Mesenchymal stem cell (in vitro differentiated cells and primary cell): ENCODE results near the gene AHCYL2. TPM values are rescaled to one million over a fixed set of nuclear protein-coding genes. Genes with fewer than 3 reads are reported as not detected.

Experiments
- DNase-seq: peaks from one replicate; pipeline ENCODE4 v3.0.0-alpha.2; 2013
- H2AFZ ChIP-seq: one replicate; pipeline ENCODE4 v1.6.1; 2013; ENCODE audit warnings: low read depth, mild to moderate bottlenecking, control low read depth, inconsistent platforms, low read length, moderate library complexity
- H2AK5ac ChIP-seq: 2 replicates; pipeline ENCODE4 v1.6.1; 2013; ENCODE audit warnings: low read length, moderate library complexity, mild to moderate bottlenecking, inconsistent platforms; ENCODE audit not compliant: severe bottlenecking
- H2BK120ac ChIP-seq: one replicate; pipeline ENCODE4 v1.6.1; 2013; ENCODE audit warnings: low read depth, mild to moderate bottlenecking, inconsistent platforms, low read length, moderate library complexity
- H2BK12ac ChIP-seq, 2 experiments: one replicate each; pipeline ENCODE4 v1.6.1; 2013; ENCODE audit warnings: inconsistent platforms in 2 of 2, low read length in 2 of 2, mild to moderate bottlenecking in 2 of 2, moderate library complexity in 2 of 2, control low read depth in 1 of 2
- H2BK15ac ChIP-seq: one replicate; pipeline ENCODE4 v1.6.1; 2013; ENCODE audit warnings: mild to moderate bottlenecking, low read depth, inconsistent platforms; ENCODE audit not compliant: poor library complexity, severe bottlenecking
- H2BK5ac ChIP-seq: 2 replicates; pipeline ENCODE4 v1.6.1; 2013; ENCODE audit warnings: low read depth, mild to moderate bottlenecking, low read length, control low read depth, inconsistent platforms; ENCODE audit not compliant: poor library complexity, severe bottlenecking
- H3K14ac ChIP-seq, 2 experiments: one replicate each; pipeline ENCODE4 v1.6.1; 2013; ENCODE audit warnings: inconsistent platforms in 2 of 2, low read length in 2 of 2, control low read depth in 1 of 2, mild to moderate bottlenecking in 1 of 2, moderate library complexity in 1 of 2
- H3K18ac ChIP-seq, 2 experiments: one replicate each; pipeline ENCODE4 v1.6.1; 2013; ENCODE audit warnings: inconsistent platforms in 2 of 2, low read length in 2 of 2, control low read depth in 1 of 2, low read depth in 1 of 2, mild to moderate bottlenecking in 1 of 2
- H3K23ac ChIP-seq, 2 experiments: one replicate each; pipeline ENCODE4 v1.6.1; 2013; ENCODE audit warnings: inconsistent platforms in 2 of 2, low read length in 2 of 2, mild to moderate bottlenecking in 2 of 2, moderate library complexity in 2 of 2, control low read depth in 1 of 2
- H3K27ac ChIP-seq: 2 replicates; pipeline ENCODE4 v1.5.1; 2013; ENCODE audit warnings: mild to moderate bottlenecking, moderate library complexity, low read length, control low read depth, inconsistent platforms; ENCODE audit not compliant: poor library complexity, severe bottlenecking
- H3K27me3 ChIP-seq, 2 experiments: 2 replicates each; pipeline versions ENCODE4 v1.6.1 to v1.7.0; 2013; ENCODE audit warnings: low read length in 2 of 2, mild to moderate bottlenecking in 2 of 2, moderate library complexity in 2 of 2, control low read depth in 1 of 2, inconsistent platforms in 1 of 2; ENCODE audit not compliant: control insufficient read depth in 1 of 2, insufficient read depth in 1 of 2
- H3K36me3 ChIP-seq, 2 experiments: 2 replicates each; pipeline versions ENCODE4 v1.6.1 to v1.7.0; 2013; ENCODE audit warnings: low read length in 2 of 2, control low read depth in 1 of 2, inconsistent platforms in 1 of 2, low read depth in 1 of 2, mild to moderate bottlenecking in 1 of 2; ENCODE audit not compliant: insufficient read depth in 2 of 2, control insufficient read depth in 1 of 2
- H3K4ac ChIP-seq, 2 experiments: one replicate each; pipeline ENCODE4 v1.6.1; 2013; ENCODE audit warnings: inconsistent platforms in 2 of 2, low read length in 2 of 2, mild to moderate bottlenecking in 2 of 2, moderate library complexity in 2 of 2, control low read depth in 1 of 2, low read depth in 1 of 2
- H3K4me1 ChIP-seq: 2 replicates; pipeline ENCODE4 v1.6.1; 2013; ENCODE audit warnings: low read depth, low read length, control low read depth; ENCODE audit not compliant: control insufficient read depth, insufficient read depth
- H3K4me2 ChIP-seq: 2 replicates; pipeline ENCODE4 v1.6.1; 2013; ENCODE audit warnings: low read length, mild to moderate bottlenecking, inconsistent platforms; ENCODE audit not compliant: poor library complexity, severe bottlenecking
- H3K4me3 ChIP-seq, 2 experiments: 2 replicates each; pipeline versions ENCODE4 v1.5.1 to v1.7.0; 2013; ENCODE audit warnings: low read length in 2 of 2, mild to moderate bottlenecking in 2 of 2, control low read depth in 1 of 2, low read depth in 1 of 2; ENCODE audit not compliant: insufficient read depth in 1 of 2
- H3K79me1 ChIP-seq: replicated peaks from 2 replicates; pipeline ENCODE4 v1.6.1; 2013; ENCODE audit warnings: mild to moderate bottlenecking, control low read depth, low read length, inconsistent platforms; ENCODE audit not compliant: poor library complexity, severe bottlenecking
- H3K9ac ChIP-seq: 2 replicates; pipeline ENCODE4 v1.7.0; 2013; ENCODE audit warnings: mild to moderate bottlenecking, low read length, moderate library complexity
- H3K9me3 ChIP-seq: 2 replicates; pipeline ENCODE4 v1.7.0; 2013; ENCODE audit warnings: mild to moderate bottlenecking, low read length; ENCODE audit not compliant: control insufficient read depth
- H4K8ac ChIP-seq: one replicate; pipeline ENCODE4 v1.6.1; 2013; ENCODE audit warnings: inconsistent platforms, mild to moderate bottlenecking, low read length, moderate library complexity
- H4K91ac ChIP-seq: one replicate; pipeline ENCODE4 v1.6.1; 2013; ENCODE audit warnings: mild to moderate bottlenecking, low read length, inconsistent platforms
- WGBS: methylation state at CpG from one replicate; pipeline ENCODE4 v1.1.7; 2013; ENCODE audit warnings: mixed read lengths; 5-methylcytosine and 5-hydroxymethylcytosine counted together
- polyA plus RNA-seq, 2 experiments: library from polyadenylated mRNA; stranded (reverse); fragments of 200-250 nt; gene quantifications; one replicate each; pipeline ENCODE4 v1.2.3, GENCODE V29; 2013

Gene AHCYL2
- polyA plus RNA-seq (2013, experiment 1 of 2), result 6.2 TPM
- 5.0 TPM for polyA plus RNA-seq (2013, experiment 2 of 2)

- Histone ChIP-seq H3K18ac (peak within 1 kb of the TSS; percentile 81 to 87), H3K14ac (peak within 1 kb of the TSS in 1 of 2 experiments; percentile 95), H3K27me3 (no peaks in the 10 kb centered on the region), H4K8ac (peak within 1 kb of the TSS; percentile 89), H3K23ac (peak within 1 kb of the TSS in 1 of 2 experiments; percentile 89), H3K4me3 (peak within 1 kb of the TSS; percentile 97), H2BK12ac (no peak within 1 kb of the TSS), H2AK5ac (no peak within 1 kb of the TSS), H3K4ac (peak within 1 kb of the TSS in 1 of 2 experiments; percentile 77), H3K79me1 (peaks cover 16% of the 10 kb centered on the region), H2AFZ (peak within 1 kb of the TSS; percentile 92), H3K9me3 (no peaks in the 10 kb centered on the region), H2BK5ac (peak within 1 kb of the TSS; percentile 80), H2BK15ac (peak within 1 kb of the TSS; percentile 87), H2BK120ac (no peak within 1 kb of the TSS), H4K91ac (no peak within 1 kb of the TSS), H3K27ac (peak within 1 kb of the TSS; percentile 93), H3K9ac (peak within 1 kb of the TSS; percentile 96), H3K36me3 (no peaks in the 10 kb centered on the region), H3K4me1 (no peaks in the 10 kb centered on the region), H3K4me2 (peak within 1 kb of the TSS; percentile 95)
- peak; percentile 98 for DNase-seq
- under 1% methylated on average over 57 of the region's 63 CpGs for WGBS
Observed at GRCh38 chr7:129224251-129225205, at the start of gene AHCYL2. AHCYL2 (plus strand) TSS chr7:129225030.

GRCh38 chr7:129176916-129177710, 47.7 kb upstream of the AHCYL2 start:
- Histone ChIP-seq H4K8ac (no peak overlapping the region), H3K9ac (no peak overlapping the region), H3K27ac (no peak overlapping the region), H3K23ac (no peak overlapping the region), H4K91ac (no peak overlapping the region), H2BK12ac (no peak overlapping the region), H3K9me3 (peaks cover 3% of the 10 kb centered on the region), H3K4me3 (no peak overlapping the region), H2AK5ac (no peak overlapping the region), H2BK5ac (no peak overlapping the region), H3K14ac (no peak overlapping the region), H3K18ac (no peak overlapping the region), H3K4me2 (no peak overlapping the region), H3K79me1 (no peaks in the 10 kb centered on the region), H3K4ac (no peak overlapping the region), H3K27me3 (peaks cover 0 to 63% of the 10 kb centered on the region in 2 experiments), H3K4me1 (no peaks in the 10 kb centered on the region), H2BK15ac (no peak overlapping the region), H3K36me3 (no peaks in the 10 kb centered on the region), H2BK120ac (no peak overlapping the region), H2AFZ (no peak overlapping the region)
- DNase-seq, result no peak
- 85% methylated on average over 7 of the region's 11 CpGs for WGBS

- Histone ChIP-seq H2AFZ (no peak overlapping the region), H3K14ac (no peak overlapping the region), H3K27me3 (peaks cover 0 to 50% of the 10 kb centered on the region in 2 experiments), H3K4me1 (peaks cover 5% of the 10 kb centered on the region), H3K79me1 (peaks cover 7% of the 10 kb centered on the region), H2BK12ac (no peak overlapping the region), H2AK5ac (no peak overlapping the region), H3K36me3 (no peaks in the 10 kb centered on the region), H3K4me3 (no peak overlapping the region), H3K27ac (no peak overlapping the region), H2BK5ac (no peak overlapping the region), H4K8ac (no peak overlapping the region), H3K18ac (no peak overlapping the region), H2BK120ac (no peak overlapping the region), H2BK15ac (no peak overlapping the region), H4K91ac (no peak overlapping the region), H3K4ac (no peak overlapping the region), H3K9ac (no peak overlapping the region), H3K4me2 (no peak overlapping the region), H3K23ac (no peak overlapping the region), H3K9me3 (no peaks in the 10 kb centered on the region)
- DNase-seq, result no peak
- 91% methylated on average over 6 of the region's 6 CpGs for WGBS
Observed at GRCh38 chr7:129184981-129185670, 39.7 kb upstream of the AHCYL2 start.
